Esophagus muscularis mucosa (tissue), 4 donors: ENCODE measurements around the gene RNASEH2A. TPM values are rescaled to one million over a fixed set of nuclear protein-coding genes. Genes with fewer than 3 reads are reported as not detected.

Source experiments
- DNase-seq: peaks from one replicate; pipeline ENCODE4 v3.0.0-alpha.2; 2017; ENCODE audit errors: extremely low spot score
- H3K27ac ChIP-seq, 4 donors: fragments of 200-600 bp; sonication (generic); replicated peaks in 1 of 4; 1 replicate in 3 of 4; 2 replicates in 1 of 4; pipeline ENCODE4 v1.5.1; 2016 to 2019; ENCODE audit warnings: mild to moderate bottlenecking in 1 of 4
- H3K27me3 ChIP-seq, 4 donors: fragments of 200-600 bp; sonication (generic); one replicate each; pipeline versions ENCODE4 v1.5.1 to v1.6.0; 2016 to 2019
- H3K36me3 ChIP-seq, 4 donors: fragments of 200-600 bp; sonication (generic); one replicate each; pipeline ENCODE4 v1.5.1; 2016 to 2019
- H3K4me1 ChIP-seq, 4 donors: fragments of 200-600 bp; sonication (generic); one replicate each; pipeline ENCODE4 v1.5.1; 2016 to 2019
- H3K4me3 ChIP-seq, 4 donors: fragments of 200-600 bp; sonication (generic); 1 replicate in 2 of 4; 2 replicates in 2 of 4; pipeline ENCODE4 v1.5.1; 2016 to 2019; ENCODE audit warnings: mild to moderate bottlenecking in 4 of 4, moderate library complexity in 1 of 4
- H3K9me3 ChIP-seq, 4 donors: fragments of 200-600 bp; sonication (generic); 1 replicate in 3 of 4; 2 replicates in 1 of 4; pipeline ENCODE4 v1.5.1; 2016 to 2019
- EP300 ChIP-seq: sonication (generic); formaldehyde crosslinking; IDR thresholded peaks from one replicate; pipeline ENCODE4 v1.6.1; 2017; ENCODE audit warnings: antibody characterized with exemption
- POLR2A ChIP-seq: fragments of 450-650 bp; IDR thresholded peaks from one replicate; pipeline ENCODE4 v1.6.1; 2017; ENCODE audit warnings: antibody characterized with exemption, moderate library complexity, mild to moderate bottlenecking, low read depth
- POLR2AphosphoS5 ChIP-seq, 2 donors: sonication (generic); formaldehyde crosslinking; IDR thresholded peaks; one replicate each; pipeline ENCODE4 v1.6.1; 2017; ENCODE audit warnings: antibody characterized with exemption in 2 of 2
- WGBS: methylation state at CpG from one replicate; pipeline ENCODE4 v1.1.5; 2018; 5-methylcytosine and 5-hydroxymethylcytosine counted together
- intact Hi-C: fragments of 100-400 bp; cut with DNase I; formaldehyde crosslinking; loops from one replicate; pipeline ENCODE4 v1.15.1; 2023
- total RNA-seq, 4 donors: library from RNA; depleted of rRNA; stranded (reverse); fragments of >200 nt; gene quantifications; one replicate each; pipeline versions ENCODE4 v1.1.0 to v1.2.1, GENCODE V29; 2016
- TF ChIP-seq, protein P1 (sequence below), 3 experiments: fragments of 200-600 bp in 2 of 3; fragments of 450-650 bp in 1 of 3; sonication (generic) in 2 of 3; IDR thresholded peaks; one replicate each; pipeline ENCODE4 v1.5.1; 2017 to 2019; ENCODE audit warnings: antibody characterized with exemption in 3 of 3, mild to moderate bottlenecking in 2 of 3, moderate library complexity in 1 of 3

The RNASEH2A gene
- total RNA-seq = 1 to 10 TPM; 2.7 to 6.6 (median 4.2) TPM

DNA sequence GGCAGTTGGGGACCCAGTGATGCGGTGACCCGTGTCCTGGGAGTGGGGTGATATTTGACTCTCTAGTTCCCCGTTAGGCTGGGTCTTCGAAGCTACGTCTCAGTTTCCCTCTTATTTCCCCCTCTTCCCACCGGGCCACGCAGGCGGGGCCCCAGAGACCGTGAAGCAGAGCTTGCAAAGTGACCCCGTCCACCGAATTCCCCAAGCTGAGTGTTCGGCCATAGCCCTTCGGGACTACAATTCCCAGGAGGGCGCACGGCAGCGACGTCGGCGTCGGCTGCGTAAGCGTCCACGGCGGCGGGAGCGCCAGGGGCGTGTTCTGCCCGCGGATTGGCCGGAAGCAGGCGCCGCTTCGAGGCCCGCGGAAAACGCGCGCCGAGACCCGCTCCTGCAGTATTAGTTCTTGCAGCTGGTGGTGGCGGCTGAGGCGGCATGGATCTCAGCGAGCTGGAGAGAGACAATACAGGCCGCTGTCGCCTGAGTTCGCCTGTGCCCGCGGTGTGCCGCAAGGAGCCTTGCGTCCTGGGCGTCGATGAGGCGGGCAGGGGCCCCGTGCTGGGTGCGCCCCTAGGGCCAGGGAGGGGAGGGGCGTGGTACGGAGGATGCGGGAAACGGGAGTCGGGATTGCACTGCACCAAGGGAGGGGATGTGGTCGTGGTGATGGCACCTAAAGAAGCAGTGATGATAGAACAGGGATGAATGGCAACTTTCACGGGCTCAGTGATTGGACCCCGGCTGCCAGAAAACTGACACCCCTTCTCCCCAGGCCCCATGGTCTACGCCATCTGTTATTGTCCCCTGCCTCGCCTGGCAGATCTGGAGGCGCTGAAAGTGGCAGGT lies at the start of gene RNASEH2A:
Gene RNASEH2A (plus strand): TSS at position 343 of the 840 bp plus-strand sequence. CDS start 90 bp downstream, at position 433.
- no peak for DNase-seq
- Histone ChIP-seq H3K9me3 (no peaks in the 10 kb centered on the region), H3K27ac (peak within 1 kb of the TSS; percentile 58 to 81 (median 76)), H3K27me3 (no peaks in the 10 kb centered on the region), H3K4me1 (peaks cover 22 to 33% (median 30%) of the 10 kb centered on the region in 4 donors), H3K4me3 (peak within 1 kb of the TSS; percentile 59 to 80 (median 64)), H3K36me3 (peaks cover 0 to 16% (median 2%) of the 10 kb centered on the region in 4 donors)
- no peak for TF ChIP-seq POLR2A
- TF ChIP-seq POLR2AphosphoS5 (IDR thresholded peaks at IDR 0.05) = peak; percentile 53 to 84
- TF ChIP-seq, protein P1, sequence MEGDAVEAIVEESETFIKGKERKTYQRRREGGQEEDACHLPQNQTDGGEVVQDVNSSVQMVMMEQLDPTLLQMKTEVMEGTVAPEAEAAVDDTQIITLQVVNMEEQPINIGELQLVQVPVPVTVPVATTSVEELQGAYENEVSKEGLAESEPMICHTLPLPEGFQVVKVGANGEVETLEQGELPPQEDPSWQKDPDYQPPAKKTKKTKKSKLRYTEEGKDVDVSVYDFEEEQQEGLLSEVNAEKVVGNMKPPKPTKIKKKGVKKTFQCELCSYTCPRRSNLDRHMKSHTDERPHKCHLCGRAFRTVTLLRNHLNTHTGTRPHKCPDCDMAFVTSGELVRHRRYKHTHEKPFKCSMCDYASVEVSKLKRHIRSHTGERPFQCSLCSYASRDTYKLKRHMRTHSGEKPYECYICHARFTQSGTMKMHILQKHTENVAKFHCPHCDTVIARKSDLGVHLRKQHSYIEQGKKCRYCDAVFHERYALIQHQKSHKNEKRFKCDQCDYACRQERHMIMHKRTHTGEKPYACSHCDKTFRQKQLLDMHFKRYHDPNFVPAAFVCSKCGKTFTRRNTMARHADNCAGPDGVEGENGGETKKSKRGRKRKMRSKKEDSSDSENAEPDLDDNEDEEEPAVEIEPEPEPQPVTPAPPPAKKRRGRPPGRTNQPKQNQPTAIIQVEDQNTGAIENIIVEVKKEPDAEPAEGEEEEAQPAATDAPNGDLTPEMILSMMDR (IDR thresholded peaks at IDR 0.05) = peak in 2 of 3 experiments; percentile 11
- no peak for TF ChIP-seq EP300
- intact Hi-C loops = no loop called here
- WGBS = 11% methylated on average over 21 of the region's 66 CpGs

DNA sequence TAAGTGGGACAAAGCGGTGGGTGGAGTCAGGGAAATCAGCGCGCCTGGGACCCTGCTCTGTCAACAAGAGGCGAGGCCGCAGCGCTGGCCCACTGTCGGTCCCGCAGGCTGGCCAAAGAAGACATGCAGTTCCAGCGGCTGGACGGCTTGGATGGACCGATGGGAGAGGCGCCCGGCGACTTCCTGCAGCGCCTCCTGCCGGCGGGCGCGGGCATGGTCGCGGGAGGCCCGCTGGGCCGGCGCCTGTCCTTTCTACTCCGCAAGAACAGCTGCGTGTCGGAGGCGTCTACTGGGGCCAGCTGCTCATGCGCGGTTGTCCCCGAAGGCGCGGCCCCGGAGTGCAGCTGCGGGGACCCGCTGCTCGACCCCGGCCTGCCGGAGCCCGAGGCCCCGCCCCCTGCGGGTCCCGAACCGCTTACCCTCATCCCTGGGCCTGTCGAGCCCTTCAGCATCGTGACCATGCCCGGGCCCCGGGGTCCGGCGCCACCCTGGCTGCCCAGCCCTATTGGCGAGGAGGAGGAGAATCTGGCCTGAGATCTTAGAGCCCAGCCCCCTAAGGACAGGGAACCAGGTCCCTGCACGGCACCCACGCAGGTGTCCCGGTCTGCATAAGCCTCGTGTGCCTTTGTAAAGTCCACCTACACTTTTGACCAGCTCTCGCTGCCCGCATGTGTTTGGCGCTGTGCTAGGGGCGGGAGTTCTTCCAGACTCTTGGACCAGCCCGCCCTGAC lies 48.7 kb upstream of the RNASEH2A start:
- peak overlapping the region; percentile 43 to 59 (median 46) for H3K4me3 ChIP-seq
- DNase-seq = no peak
- peak overlapping the region in 3 of 4 donors; percentile 44 to 69 (median 62) for H3K27ac ChIP-seq

DNA sequence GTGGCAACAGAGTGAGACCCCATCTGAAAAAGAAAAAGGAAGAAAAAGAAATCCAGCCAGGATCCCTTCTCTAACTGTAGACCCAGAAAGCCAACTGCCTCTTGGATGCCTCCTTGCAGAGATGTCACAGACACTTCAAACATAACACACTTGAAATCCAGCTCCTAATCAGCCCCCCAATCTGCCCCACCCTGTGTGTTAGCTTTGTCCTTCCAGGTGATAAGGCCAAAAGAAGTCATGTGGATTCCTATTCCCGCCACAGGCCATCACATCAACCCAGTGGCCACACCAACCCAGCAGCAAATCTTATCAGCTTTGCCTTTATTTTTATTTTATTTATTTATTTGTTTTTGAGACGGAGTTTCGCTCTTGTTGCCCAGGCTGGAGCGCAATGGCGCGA lies 46.7 kb upstream of the RNASEH2A start:
- no peak for TF ChIP-seq POLR2AphosphoS5 (IDR thresholded peaks at IDR 0.05)
- TF ChIP-seq POLR2A = no peak
- Histone ChIP-seq H3K4me3 (no peak overlapping the region), H3K27me3 (no peaks in the 10 kb centered on the region), H3K9me3 (no peaks in the 10 kb centered on the region), H3K4me1 (peaks cover 11 to 13% (median 12%) of the 10 kb centered on the region in 4 donors), H3K36me3 (peaks cover 4 to 21% (median 13%) of the 10 kb centered on the region in 4 donors), H3K27ac (no peak overlapping the region)
- WGBS = 93% methylated on average over 6 of the region's 6 CpGs
- intact Hi-C loops = loop anchor here (5.0 kb wide), 1 partner anchor 38 kb away; no protein-coding TSS in a partner anchor
- DNase-seq = no peak

More for the DNA sequence above, 48.7 kb upstream of the RNASEH2A start:
- Histone ChIP-seq H3K9me3 (no peaks in the 10 kb centered on the region), H3K27me3 (peaks cover 0 to 14% (median 0%) of the 10 kb centered on the region in 4 donors), H3K36me3 (peaks cover 0 to 3% (median 0%) of the 10 kb centered on the region in 4 donors), H3K4me1 (peaks cover 11 to 13% (median 12%) of the 10 kb centered on the region in 4 donors)
- peak; percentile 21 to 51 for TF ChIP-seq POLR2AphosphoS5 (IDR thresholded peaks at IDR 0.05)
- TF ChIP-seq, protein P1 (IDR thresholded peaks at IDR 0.05) = peak; percentile 91 to 98 (median 95)
- no peak for TF ChIP-seq POLR2A
- TF ChIP-seq EP300 = no peak
- intact Hi-C loops = no loop called here
- WGBS = 10% methylated on average over 39 of the region's 60 CpGs

GRCh38 chr19:12763100-12763499 lies 43.3 kb upstream of the RNASEH2A start:
- Histone ChIP-seq H3K27me3 (no peaks in the 10 kb centered on the region), H3K36me3 (peaks cover 13 to 45% (median 21%) of the 10 kb centered on the region in 4 donors), H3K9me3 (no peaks in the 10 kb centered on the region), H3K27ac (no peak overlapping the region), H3K4me1 (peaks cover 4 to 8% (median 6%) of the 10 kb centered on the region in 4 donors), H3K4me3 (no peak overlapping the region)
- intact Hi-C loops = loop anchor here (5.0 kb wide), 1 partner anchor 34 kb away; no protein-coding TSS in a partner anchor
- 89% methylated on average over 10 of the region's 11 CpGs for WGBS
- TF ChIP-seq POLR2AphosphoS5 (IDR thresholded peaks at IDR 0.05) (no peak), EP300 (no peak), POLR2A (no peak)
- TF ChIP-seq, protein P1 (IDR thresholded peaks at IDR 0.05) = no peak
- no peak for DNase-seq
